Upper lobe of right lung (tissue), 1 donor: ENCODE measurements around the gene SVEP1. TPM values are rescaled to one million over a fixed set of nuclear protein-coding genes. Genes with fewer than 3 reads are reported as not detected.

Experiments
- ATAC-seq: fragments of 200-7000 bp; cut with Tn5 transposase; one replicate; pipeline ENCODE4 v1.9.1; 2020; ENCODE audit warnings: mild to moderate bottlenecking, moderate library complexity
- DNase-seq: peaks from one replicate; pipeline ENCODE4 v3.0.0-alpha.2; 2020
- H3K27ac ChIP-seq: fragments of 200-600 bp; one replicate; pipeline ENCODE4 v1.8.0; 2022
- H3K27me3 ChIP-seq: fragments of 200-600 bp; one replicate; pipeline ENCODE4 v1.8.0; 2022; ENCODE audit warnings: mild to moderate bottlenecking
- H3K36me3 ChIP-seq: fragments of 200-600 bp; one replicate; pipeline ENCODE4 v1.8.0; 2022
- H3K4me1 ChIP-seq: fragments of 200-600 bp; one replicate; pipeline ENCODE4 v1.8.0; 2022
- H3K4me3 ChIP-seq: fragments of 200-600 bp; one replicate; pipeline ENCODE4 v1.8.0; 2022; ENCODE audit warnings: mild to moderate bottlenecking
- H3K9me3 ChIP-seq: fragments of 200-600 bp; one replicate; pipeline ENCODE4 v1.8.0; 2022
- intact Hi-C: fragments of 100-400 bp; cut with DNase I; formaldehyde crosslinking; loops from one replicate; pipeline ENCODE4 v1.11.0; 2022
- total RNA-seq: library from RNA; stranded (reverse); fragmentation: NEBNext Ultra II Directional; extraction: Animal tissue kit (Norgen Biotek cat#: 25700); gene quantifications from one replicate; pipeline ENCODE4 v1.2.1, GENCODE V29; 2021
- TF ChIP-seq, protein P1 (sequence below): fragments of 200-600 bp; IDR thresholded peaks from one replicate; pipeline ENCODE4 v1.8.0; 2022; ENCODE audit warnings: antibody characterized with exemption
- donor health status: DM: no; HTN: yes; CAD: no; lungs with severe emphysema.

The SVEP1 gene
- total RNA-seq, 1 donor from 2014 or later = 88.1 TPM

- no peaks in the 10 kb centered on the region for H3K27me3 ChIP-seq
- no peaks in the 10 kb centered on the region for H3K4me1 ChIP-seq
- TF ChIP-seq, protein P1, sequence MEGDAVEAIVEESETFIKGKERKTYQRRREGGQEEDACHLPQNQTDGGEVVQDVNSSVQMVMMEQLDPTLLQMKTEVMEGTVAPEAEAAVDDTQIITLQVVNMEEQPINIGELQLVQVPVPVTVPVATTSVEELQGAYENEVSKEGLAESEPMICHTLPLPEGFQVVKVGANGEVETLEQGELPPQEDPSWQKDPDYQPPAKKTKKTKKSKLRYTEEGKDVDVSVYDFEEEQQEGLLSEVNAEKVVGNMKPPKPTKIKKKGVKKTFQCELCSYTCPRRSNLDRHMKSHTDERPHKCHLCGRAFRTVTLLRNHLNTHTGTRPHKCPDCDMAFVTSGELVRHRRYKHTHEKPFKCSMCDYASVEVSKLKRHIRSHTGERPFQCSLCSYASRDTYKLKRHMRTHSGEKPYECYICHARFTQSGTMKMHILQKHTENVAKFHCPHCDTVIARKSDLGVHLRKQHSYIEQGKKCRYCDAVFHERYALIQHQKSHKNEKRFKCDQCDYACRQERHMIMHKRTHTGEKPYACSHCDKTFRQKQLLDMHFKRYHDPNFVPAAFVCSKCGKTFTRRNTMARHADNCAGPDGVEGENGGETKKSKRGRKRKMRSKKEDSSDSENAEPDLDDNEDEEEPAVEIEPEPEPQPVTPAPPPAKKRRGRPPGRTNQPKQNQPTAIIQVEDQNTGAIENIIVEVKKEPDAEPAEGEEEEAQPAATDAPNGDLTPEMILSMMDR = no peak
- intact Hi-C loops = no loop called here
- H3K9me3 ChIP-seq = no peaks in the 10 kb centered on the region
- ATAC-seq = no peak
- no peak for DNase-seq
- peaks cover 5% of the 10 kb centered on the region for H3K36me3 ChIP-seq
- H3K4me3 ChIP-seq = no peak overlapping the region
- no peak overlapping the region for H3K27ac ChIP-seq
These were observed 135.7 kb downstream of the SVEP1 start for GRCh38 chr9:110443866-110444220.

- Histone ChIP-seq H3K4me3 (no peak overlapping the region), H3K36me3 (peaks cover 5% of the 10 kb centered on the region), H3K9me3 (no peaks in the 10 kb centered on the region), H3K27me3 (no peaks in the 10 kb centered on the region), H3K4me1 (no peaks in the 10 kb centered on the region), H3K27ac (no peak overlapping the region)
- TF ChIP-seq, protein P1 = no peak
- ATAC-seq (no peak), DNase-seq (no peak)
- intact Hi-C loops = no loop called here
These were observed 136.2 kb downstream of the SVEP1 start for GRCh38 chr9:110443146-110443865.

DNA sequence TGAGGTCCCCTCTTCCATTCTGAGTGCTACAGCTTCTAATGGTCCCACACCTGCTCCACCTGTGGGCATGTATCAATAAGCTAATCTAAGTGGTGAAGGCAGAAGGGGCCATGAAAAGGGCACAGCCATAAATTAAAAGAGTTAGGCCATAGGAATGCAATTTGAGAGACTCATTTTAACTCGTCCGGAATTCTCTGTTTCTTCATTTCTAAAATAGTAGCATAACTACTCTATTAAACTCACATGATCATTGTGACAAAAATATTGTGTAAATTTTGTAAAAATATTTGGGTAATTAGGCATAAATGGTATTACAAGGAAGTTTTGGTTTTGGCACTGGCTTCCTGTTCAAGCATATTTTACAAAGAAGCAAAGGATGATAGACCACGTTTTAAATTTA is 138.7 kb downstream of the SVEP1 start:
- intact Hi-C loops = no loop called here
- H3K4me3 ChIP-seq = no peak overlapping the region
- no peaks in the 10 kb centered on the region for H3K9me3 ChIP-seq
- DNase-seq (no peak), ATAC-seq (no peak)
- H3K27ac ChIP-seq = no peak overlapping the region
- H3K27me3 ChIP-seq = no peaks in the 10 kb centered on the region
- peaks cover under 1% of the 10 kb centered on the region for H3K36me3 ChIP-seq
- TF ChIP-seq, protein P1 = no peak
- H3K4me1 ChIP-seq = no peaks in the 10 kb centered on the region

DNA sequence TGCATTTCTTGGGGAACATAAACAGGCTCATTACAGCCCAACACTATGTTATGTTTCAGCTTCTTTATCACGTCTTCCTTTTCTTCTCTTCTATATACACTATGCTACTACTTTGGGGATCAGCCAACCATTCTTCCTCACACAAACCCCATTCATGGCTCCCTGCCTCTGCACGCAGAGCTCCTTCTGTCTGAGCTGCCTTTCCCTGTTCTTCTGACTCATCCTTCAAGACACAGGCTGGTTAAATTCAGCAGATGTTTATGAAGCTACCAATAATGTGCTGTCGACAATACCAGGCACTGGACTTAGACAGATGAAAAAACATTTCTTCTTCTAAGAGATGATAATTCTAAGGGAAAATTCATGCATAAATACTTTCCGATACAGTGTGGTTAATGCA is 139.4 kb downstream of the SVEP1 start:
- Histone ChIP-seq H3K36me3 (no peaks in the 10 kb centered on the region), H3K9me3 (no peaks in the 10 kb centered on the region), H3K27me3 (no peaks in the 10 kb centered on the region), H3K4me3 (no peak overlapping the region), H3K27ac (no peak overlapping the region), H3K4me1 (no peaks in the 10 kb centered on the region)
- TF ChIP-seq, protein P1 = no peak
- DNase-seq (no peak), ATAC-seq (no peak)
- intact Hi-C loops = no loop called here

DNA sequence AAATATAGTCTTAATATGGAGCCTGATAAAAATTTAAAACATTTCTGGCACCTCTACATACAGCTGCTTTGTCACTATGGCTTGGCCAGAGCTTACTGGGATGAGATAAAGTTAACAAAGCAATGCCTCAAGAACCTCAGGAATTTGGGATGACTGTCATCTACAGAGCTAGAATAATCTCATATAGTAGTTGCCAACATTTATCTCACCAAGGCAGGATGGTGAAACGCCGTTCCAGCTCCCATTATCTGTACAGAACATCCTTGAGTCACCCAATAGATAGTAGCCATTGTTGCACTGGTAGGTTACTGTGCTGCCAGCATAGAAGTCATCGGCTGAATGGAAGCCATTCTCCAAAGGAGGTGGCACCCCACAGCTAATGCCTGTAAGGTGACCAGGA is 147.3 kb downstream of the SVEP1 start:
- Histone ChIP-seq H3K4me1 (no peaks in the 10 kb centered on the region), H3K9me3 (no peaks in the 10 kb centered on the region), H3K36me3 (no peaks in the 10 kb centered on the region), H3K4me3 (no peak overlapping the region), H3K27ac (no peak overlapping the region), H3K27me3 (no peaks in the 10 kb centered on the region)
- intact Hi-C loops = no loop called here
- no peak for DNase-seq
- TF ChIP-seq, protein P1 = no peak
- no peak for ATAC-seq

DNA sequence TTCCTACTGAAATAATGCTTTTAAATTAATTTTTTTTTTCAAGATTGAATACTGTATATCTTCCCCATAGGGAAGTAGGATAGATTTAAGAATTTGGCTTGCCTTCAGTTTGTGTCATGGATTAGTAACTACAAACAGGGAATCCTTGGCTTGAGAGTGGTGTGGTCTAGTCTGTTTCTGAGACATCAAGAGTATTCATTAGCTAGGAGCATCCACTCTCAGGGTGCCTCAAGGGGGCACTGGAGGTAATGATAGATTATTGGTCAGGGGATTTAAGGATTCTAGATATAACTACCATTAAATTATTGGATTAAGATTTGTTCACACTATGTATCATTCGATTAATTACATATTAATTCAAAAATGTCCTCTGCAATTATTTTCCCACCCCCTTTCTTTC is 150.1 kb downstream of the SVEP1 start:
- intact Hi-C loops = no loop called here
- TF ChIP-seq, protein P1 = no peak
- DNase-seq = no peak

More for the DNA sequence above, 150.1 kb downstream of the SVEP1 start:
- no peaks in the 10 kb centered on the region for H3K4me1 ChIP-seq
- ATAC-seq = no peak
- no peak overlapping the region for H3K27ac ChIP-seq
- H3K9me3 ChIP-seq = no peaks in the 10 kb centered on the region
- no peaks in the 10 kb centered on the region for H3K36me3 ChIP-seq
- H3K4me3 ChIP-seq = no peak overlapping the region
- no peaks in the 10 kb centered on the region for H3K27me3 ChIP-seq
